GM19238 (cell line): ENCODE data around the gene FLOT2.
A peak's percentile ranks its signal among the peaks of the same experiment; 100 is the strongest.
"Not testable (repeated sequence)": the region's sequence is repeated elsewhere in the genome, so short reads cannot be mapped to it uniquely, and the experiment has no call there.

Source experiments
- DNase-seq: peaks from one replicate; pipeline ENCODE4 v3.0.0; 2011; ENCODE audit warnings: low spot score; ENCODE audit not compliant: insufficient read length

Gene FLOT2

DNA sequence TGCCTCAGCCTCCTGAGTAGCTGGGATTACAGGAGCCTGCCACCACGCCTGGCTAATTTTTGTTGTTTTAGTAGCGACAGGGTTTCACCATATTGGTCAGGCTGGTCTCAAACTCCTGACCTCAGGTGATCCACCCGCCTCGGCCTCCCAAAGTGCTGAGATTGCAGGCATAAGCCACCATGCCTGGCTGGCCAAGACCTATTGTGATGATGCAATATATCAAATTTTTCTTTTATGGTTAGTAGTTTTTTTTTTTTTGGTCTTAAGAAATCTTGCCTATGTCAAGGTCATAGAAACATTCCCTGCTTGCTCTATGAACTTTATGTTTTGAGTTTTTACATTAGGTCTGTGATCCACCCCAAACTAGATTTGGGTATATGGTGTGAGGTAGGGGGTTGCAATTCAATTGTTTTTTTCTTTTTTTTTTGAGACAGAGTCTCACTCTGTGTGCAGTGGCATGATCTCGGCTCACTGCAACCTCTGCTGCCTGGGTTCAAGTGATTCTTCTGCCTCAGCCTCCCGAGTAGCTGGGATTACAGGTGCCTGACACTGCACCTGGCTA lies 20.3 kb downstream of the FLOT2 start:
- not testable (repeated sequence) for DNase-seq

- DNase-seq, result no peak
Measured at GRCh38 chr17:28875848-28876550, 21.5 kb downstream of the FLOT2 start.

- DNase-seq, result no peak
Measured at GRCh38 chr17:28874750-28875149, 22.8 kb downstream of the FLOT2 start.

GRCh38 chr17:28873839-28874238 lies 23.7 kb downstream of the FLOT2 start:
- no peak for DNase-seq

DNA sequence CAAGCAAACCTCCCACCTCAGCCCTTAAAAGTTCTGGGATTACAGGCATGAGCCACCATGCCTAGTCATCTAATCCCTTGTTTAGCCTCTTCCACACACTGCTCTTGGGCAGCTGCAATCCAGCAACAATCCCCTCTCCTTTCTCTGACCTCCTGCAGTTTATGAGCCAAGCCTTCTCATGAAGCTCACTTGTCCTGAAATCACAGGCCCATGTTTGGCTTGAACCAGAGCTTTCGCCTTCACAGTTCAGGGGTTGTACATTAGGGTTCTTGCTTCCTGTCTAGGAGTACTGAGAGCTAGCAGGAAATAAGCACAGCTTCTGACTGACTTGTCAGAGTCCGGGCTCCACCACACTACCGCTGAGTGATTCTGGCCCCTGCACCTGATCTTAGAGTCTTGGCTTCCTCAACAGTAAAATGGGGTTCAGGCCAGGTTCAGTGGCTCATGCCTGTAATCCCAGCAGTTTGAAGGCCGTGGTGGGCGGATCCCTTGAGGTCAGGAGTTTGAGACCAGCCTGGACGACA lies 26.4 kb downstream of the FLOT2 start:
- DNase-seq, result peak; percentile 80

DNA sequence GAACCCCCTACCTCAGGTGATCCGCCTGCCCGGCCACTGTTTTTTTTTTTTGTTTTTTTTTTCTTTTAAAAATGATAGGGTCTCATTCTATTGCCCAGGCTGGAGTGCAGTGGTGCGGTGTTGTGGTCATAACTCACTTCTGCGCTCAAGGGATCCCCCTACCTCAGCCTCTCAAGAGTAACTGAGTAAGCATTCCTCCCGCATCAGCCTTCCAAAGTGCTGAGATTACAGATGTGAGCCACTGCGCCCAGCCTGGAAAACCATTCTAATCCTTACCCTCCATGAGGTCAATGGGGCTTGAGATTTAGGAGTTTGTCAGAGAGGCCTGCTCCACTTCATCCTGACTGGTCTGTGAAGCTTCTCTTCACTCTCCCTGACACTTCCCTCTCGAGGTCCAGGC lies 30.3 kb downstream of the FLOT2 start:
- no peak for DNase-seq

DNA sequence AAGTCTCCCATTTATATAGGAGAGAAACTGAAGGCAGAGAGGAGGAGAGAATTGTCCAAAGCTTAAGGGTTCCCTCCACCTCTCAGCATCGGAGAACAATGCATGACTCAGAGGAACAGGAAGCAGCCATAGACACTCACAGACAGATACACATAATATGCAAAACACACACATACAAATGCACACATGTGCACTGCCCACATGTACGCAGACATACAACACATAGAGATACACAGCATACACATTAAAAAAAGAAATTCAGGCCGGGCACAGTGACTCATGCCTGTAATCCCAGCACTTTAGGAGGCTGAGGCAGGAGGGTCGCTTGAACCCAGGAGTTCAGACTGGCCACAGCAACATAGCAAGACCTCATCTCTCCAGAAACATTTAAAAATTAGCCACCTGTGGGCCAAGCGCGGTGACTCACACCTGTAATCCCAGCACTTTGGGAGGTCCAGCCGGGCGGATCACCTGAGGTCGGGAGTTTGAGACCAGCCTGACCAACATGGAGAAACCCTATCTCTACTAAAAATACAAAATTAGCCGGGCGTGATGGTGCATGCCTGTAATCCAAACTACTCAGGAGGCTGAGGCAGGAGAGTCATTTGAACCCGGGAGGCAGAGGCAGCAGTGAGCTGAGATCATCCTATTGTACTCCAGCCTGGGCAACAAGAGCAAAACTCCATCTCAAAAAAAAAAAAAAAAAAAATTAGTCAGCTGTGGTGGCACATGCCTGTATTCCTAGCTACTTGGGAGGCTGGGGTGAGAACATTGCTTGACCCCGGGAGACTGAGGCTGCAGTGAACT lies 31.4 kb downstream of the FLOT2 start:
- DNase-seq, result no peak

- DNase-seq, result no peak
Measured at GRCh38 chr17:28864991-28865849, 32.3 kb downstream of the FLOT2 start.

- DNase-seq, result no peak
Measured at GRCh38 chr17:28863953-28864352, 33.6 kb downstream of the FLOT2 start.

- DNase-seq, result no peak
Measured at GRCh38 chr17:28862561-28862960, 35.0 kb downstream of the FLOT2 start.

- DNase-seq, result no peak
Measured at GRCh38 chr17:28861393-28862203, 35.9 kb downstream of the FLOT2 start.

GRCh38 chr17:28860363-28860808 lies 37.1 kb downstream of the FLOT2 start:
- DNase-seq, result no peak

- DNase-seq, result no peak
Measured at GRCh38 chr17:28858801-28859355, 38.7 kb downstream of the FLOT2 start.

- DNase-seq, result no peak
Measured at GRCh38 chr17:28857905-28858800, 39.4 kb downstream of the FLOT2 start.

DNA sequence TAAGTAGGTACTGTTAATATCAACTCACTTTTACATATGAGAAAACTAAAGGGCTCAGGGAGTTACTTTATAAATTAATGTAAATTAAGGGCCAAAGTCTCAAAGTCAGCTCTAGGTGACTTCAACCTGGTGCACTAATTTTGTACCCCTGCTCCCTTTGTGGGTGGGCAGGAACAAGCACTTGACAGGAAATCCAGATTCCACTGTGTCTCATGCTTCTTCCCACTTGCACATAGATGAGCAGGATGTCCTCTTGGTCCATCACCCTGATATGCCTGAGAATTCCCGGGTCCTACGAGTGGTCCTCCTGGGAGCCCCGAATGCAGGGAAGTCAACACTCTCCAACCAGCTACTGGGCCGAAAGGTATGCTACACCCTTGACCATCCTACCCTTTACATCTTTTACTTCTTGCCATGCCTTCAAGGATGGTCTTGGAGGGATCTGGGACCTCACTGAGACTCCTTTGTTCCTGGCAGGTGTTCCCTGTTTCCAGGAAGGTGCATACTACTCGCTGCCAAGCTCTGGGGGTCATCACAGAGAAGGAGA lies 41.4 kb downstream of the FLOT2 start:
- no peak for DNase-seq

DNA sequence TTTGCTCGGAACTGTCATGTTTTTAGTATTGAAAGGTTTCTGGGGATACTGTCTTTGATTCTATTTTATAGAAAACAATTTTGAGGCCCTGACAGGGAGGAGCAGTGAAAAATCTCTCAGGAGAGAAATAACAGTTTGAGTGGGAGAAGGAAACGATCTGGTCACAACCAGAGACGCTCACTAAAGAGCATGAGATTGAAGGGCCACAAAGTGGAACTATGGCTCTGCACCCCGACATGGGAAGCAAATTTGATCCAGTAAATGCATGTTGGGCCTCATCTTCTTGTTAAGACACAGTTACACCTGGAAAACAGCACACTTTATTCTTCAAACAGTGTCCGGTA lies 42.2 kb downstream of the FLOT2 start:
- DNase-seq, result no peak

DNA sequence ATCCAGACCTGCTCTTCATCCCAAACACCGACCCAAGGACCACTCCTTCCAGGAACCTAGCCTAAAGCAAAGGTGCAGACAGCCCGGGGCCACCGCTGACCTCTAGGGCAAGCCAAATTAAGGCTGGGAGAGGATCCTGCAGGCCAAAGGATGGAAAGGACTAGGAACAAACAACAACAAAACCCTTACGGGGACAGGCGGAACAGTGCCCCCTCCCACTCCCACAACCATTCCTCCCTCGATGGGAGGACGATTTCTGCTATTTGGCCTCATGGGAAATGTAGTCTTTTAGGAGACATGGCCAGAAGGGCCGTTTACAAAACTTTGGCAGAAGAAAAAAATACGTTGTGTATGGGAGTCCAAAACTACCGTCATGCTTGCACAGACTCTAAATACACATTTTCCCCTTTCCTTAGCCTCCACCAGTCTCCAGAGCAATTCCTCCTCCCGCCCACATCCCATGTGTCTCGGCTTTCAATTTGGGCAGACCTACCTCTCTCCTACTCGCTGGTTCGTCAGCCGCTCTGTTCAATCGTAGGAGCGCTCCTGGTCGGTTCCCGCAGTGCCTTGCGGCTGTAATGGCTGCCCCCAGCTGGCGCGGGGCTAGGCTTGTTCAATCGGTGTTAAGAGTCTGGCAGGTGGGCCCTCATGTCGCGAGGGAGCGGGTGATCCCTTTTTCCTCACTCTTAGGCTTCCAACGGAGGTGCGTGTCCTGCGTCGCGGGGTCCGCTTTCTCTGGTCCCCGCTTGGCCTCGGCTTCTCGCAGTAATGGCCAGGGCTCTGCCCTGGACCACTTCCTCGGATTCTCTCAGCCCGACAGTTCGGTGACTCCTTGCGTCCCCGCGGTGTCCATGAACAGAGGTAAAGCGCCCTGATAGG lies 42.8 kb downstream of the FLOT2 start, which contains the start of gene ERAL1:
Gene ERAL1 (plus strand): TSS at position 560 of the 879 bp plus-strand sequence. CDS start 19 bp downstream, at position 579.
- peak; percentile 90 for DNase-seq

DNA sequence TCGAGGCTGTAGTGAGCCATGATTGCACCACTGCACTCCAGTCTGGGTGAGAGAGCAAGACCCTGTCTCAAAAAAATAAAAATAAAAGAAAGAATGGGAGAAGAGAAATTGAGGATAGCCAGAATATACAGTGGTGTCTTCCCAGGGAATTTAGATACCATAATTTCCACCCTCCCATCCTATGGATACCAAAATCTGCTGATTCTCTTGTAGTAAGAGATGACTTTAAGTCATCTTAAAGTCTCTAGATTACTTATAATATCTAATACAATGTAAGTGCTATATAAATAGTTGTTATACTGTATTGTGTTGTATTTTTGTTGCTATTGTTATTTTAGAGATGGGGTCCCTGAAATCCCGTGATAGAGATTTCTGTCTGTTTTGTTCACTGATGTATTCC lies 44.2 kb downstream of the FLOT2 start:
- DNase-seq, result no peak
